ENCODE results near the gene VRK1.

DNA sequence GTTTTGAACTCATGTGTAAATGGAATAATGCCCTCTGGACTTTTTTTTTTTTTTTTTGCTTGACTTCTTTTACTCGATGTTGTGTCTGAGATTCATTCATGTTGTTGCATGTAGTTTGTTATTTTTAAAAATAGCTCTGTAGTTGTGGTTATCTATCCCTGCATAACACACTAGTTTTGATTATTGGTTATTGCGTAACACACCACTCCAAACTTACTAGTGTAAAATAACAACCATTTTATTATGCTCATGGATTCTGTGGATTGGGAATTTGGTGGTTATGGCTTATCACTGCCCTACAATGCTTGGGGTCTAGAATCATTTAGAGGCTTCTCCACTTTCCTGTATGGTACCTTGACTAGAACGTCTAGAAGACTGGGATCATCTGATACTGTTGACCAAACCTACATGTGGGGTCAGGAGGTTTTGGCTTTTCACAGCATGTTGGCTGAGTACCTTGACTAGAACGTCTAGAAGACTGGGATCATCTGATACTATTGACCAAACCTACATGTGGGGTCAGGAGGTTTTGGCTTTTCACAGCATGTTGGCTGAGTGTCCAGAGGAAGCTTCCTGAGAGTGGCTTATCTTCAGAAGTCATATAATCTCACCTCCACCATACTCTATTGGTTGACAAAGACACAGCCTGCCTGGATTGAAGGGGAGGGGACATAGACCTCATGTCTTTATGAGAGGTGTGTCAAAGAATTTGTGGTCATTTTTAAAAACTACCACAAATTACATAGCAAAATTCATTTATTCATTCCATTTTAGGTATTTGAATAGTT lies 11.6 kb downstream of the VRK1 start:
- TF ChIP-seq, protein P1, sequence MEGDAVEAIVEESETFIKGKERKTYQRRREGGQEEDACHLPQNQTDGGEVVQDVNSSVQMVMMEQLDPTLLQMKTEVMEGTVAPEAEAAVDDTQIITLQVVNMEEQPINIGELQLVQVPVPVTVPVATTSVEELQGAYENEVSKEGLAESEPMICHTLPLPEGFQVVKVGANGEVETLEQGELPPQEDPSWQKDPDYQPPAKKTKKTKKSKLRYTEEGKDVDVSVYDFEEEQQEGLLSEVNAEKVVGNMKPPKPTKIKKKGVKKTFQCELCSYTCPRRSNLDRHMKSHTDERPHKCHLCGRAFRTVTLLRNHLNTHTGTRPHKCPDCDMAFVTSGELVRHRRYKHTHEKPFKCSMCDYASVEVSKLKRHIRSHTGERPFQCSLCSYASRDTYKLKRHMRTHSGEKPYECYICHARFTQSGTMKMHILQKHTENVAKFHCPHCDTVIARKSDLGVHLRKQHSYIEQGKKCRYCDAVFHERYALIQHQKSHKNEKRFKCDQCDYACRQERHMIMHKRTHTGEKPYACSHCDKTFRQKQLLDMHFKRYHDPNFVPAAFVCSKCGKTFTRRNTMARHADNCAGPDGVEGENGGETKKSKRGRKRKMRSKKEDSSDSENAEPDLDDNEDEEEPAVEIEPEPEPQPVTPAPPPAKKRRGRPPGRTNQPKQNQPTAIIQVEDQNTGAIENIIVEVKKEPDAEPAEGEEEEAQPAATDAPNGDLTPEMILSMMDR (IDR thresholded peaks at IDR 0.05) = no peak
- TF ChIP-seq ZNF263 (CRISPR knock-in tag; IDR thresholded peaks at IDR 0.05; ENCODE audit: low read depth) (no peak), CBFB (CRISPR knock-in tag; IDR thresholded peaks at IDR 0.05; ENCODE audit: low read depth) (no peak), JUN (CRISPR knock-in tag; IDR thresholded peaks at IDR 0.05) (no peak), NFYB (CRISPR knock-in tag; conservative IDR thresholded peaks at IDR 0.05; ENCODE audit: low read depth) (no peak), USF1 (CRISPR knock-in tag; IDR thresholded peaks at IDR 0.05) (no peak)

All from WTC11 (cell line).